ENCODE results near the gene TRHDE.
"Not testable (repeated sequence)": the region's sequence is repeated elsewhere in the genome, so short reads cannot be mapped to it uniquely, and the experiment has no call there.

TRHDE gene

DNA sequence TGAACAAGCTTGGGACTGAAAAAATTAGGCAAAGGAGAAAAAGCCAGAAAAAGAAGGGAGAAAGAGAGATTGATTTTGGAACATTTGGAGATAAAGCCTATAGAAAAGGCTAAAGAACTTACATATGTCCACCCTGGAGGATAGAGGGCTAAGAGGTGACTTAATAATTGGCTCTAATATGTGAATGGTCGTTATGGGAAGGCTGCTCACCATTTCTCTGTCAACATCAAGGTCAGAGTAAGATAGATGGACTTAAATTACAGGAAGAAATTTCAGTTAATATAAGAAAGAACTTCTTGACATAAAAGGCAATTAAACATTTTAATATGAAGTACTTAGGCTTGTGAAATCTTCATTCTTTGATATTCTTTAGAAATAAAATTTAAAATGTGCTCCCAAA is 238.6 kb downstream of the TRHDE start:
- DNase-seq: no peak

DNA sequence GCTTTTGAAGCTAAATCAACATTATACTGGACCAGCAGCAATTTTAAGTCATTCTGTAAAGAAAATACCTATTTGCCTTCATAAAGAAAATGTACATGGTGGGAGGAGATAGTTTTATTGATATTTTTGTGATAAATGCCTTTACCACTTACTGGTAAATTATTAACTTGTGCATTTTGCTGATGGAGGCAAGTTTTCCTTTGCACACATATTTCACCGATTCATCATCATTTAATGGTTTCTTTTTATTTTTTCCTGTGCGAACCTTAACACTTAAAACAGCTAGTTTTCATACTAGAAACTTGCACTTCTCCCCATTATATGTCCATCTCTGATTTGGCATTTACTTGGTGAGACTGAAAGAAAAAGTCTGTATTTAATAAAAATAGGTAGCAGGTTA is 239.3 kb downstream of the TRHDE start:
- DNase-seq: no peak

DNA sequence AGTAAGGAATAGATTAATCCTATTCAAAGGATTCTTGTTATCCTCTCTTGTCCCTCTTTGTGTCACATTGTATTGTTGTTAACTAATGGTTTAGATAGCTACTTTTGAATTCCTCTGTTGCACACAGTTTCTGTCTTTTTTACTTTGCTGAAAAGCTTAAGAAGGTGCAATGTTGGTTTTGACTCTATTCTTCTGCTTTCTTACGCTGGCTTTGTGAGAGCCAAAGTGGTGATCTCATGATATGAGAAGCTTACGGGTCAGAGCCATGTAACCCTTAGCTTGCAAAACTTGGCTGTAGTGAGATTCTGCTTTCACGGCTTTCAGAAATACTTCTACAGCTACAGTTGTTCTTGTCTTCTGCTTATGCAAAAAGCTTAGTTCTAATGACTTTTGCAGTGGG is 239.7 kb downstream of the TRHDE start:
- DNase-seq: no peak

DNA sequence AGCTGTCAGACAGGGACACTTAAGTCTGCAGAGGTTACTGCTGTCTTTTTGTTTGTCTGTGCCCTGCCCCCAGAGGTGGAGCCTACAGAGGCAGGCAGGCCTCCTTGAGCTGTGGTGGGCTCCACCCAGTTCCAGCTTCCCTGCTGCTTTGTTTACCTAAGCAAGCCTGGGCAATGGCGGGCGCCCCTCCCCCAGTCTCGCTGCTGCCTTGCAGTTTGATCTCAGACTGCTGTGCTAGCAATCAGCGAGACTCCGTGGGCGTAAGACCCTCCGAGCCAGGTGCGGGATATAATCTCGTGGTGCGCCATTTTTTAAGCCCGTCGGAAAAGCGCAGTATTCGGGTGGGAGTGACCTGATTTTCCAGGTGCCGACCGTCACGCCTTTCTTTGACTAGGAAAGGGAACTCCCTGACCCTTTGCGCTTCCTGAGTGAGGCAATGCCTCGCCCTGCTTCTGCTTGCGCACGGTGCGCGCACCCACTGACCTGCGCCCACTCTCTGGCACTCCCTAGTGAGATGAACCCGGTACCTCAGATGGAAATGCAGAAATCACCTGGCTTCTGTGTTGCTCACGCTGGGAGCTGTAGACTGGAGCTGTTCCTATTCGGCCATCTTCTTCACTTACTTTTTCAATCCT is 248.0 kb downstream of the TRHDE start:
- not testable (repeated sequence) for DNase-seq

- DNase-seq: no peak
Observed at GRCh38 chr12:72521326-72521725, 249.2 kb downstream of the TRHDE start.

DNA sequence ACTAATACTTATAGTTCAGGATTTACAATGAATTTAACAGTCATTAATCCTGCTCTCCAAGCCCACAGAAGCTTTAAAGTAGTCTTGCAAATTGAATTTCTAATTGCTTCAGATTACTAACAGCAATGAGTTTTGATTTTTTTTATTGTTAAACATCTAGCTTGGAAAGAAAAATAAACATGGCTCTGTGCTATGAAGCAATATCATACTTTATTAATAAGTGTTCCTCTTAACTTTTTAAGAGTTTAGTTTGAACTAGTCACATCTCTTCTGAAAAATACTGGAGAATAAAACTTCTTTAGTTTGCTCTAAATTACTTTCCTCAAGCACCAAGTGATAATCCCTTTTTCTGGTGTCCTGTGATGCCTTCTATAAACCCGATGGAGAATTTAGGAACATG is 250.2 kb downstream of the TRHDE start:
- DNase-seq: no peak

- no peak for DNase-seq
Observed at GRCh38 chr12:72523754-72524153, 251.6 kb downstream of the TRHDE start.

GRCh38 chr12:72535212-72535990 is 263.2 kb downstream of the TRHDE start:
- DNase-seq: no peak

- no peak for DNase-seq
Observed at GRCh38 chr12:72540811-72541210, 268.6 kb downstream of the TRHDE start.

DNA sequence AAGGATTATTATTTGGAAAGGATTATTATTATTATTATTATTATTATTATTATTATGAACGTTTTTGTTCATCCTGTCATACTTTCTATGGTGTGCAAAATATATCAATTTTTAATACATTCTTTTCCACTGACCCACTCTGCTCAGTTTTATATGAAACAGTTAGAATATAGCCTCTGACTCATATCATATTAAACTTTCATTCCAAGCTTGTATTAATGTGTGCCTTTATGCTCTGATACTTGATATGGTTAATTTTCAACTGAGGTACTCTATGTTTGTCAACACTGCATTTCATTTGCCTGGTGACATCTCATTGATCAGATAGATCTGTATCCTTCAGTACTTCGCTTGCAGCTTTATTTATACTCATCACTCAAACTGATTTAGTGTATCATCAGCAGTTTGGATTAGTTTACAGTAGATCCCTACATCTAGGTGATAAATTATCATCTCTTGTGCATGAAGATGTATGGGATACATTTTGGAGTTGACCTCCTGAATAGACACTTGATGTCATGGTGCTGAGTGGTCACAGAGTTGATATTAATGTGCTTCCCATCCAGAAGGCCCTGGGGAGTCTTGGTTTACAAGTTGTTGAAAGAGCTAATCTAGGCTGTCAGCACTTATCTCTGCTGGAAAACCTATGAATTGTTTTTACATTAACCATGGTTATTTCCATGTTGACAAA is 271.8 kb downstream of the TRHDE start:
- no peak for DNase-seq

DNA sequence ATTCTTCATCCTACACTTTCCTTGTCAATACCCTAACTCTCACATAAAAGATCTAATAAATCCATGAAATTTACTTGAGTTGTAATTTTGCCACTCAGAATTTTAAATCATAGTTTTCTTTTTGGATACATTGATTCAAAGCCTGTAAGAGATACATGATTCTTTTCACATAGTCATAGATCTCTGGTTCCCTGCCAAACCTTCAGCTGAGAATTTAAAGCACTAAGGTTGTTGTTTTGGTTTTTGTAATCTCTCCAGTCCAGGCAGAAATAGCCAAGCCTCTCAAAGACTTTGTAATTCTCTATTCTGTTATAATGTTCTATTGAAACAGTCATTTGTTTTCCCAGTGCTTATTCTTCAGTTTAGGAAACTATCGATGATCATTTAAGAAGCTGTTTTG is 273.9 kb downstream of the TRHDE start:
- DNase-seq: no peak

DNA sequence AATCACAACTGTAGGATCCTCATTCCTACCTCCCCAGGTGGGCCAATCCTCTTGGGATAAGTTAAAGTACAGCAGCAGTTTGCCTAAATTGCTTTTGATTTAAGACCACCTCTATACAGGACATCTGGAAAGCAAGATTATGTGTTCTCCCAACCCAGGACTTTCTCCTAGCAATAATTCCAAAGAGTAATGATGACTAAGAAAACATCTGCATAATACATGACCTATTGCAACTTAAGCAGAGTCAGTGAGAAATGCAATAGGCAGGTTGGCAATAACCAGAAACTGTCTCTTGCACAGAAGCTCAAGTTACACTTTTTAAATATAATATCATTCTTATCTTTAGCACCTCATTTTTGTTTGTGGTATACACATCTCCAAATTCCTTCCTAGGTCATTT is 275.4 kb downstream of the TRHDE start:
- no peak for DNase-seq

DNA sequence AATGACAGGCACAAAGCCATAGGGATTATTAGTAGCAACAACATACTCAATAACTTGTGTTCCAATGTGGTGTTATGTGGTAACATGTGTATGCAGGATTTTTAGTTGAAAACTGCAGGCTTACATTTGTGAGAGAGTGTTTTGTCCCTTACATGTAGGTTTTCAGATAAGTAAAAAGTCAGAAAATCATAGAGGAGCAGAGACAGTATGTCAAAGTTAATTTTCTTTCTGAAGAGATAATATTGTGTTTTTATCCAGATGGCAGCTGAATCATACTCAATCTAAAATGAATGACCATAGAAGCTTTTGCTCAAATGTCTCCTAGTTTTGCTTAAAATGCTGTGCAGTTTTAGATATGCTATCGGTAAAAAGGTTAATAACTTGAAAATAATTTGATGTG is 277.0 kb downstream of the TRHDE start:
- DNase-seq: no peak

GRCh38 chr12:72560003-72560769 is 288.0 kb downstream of the TRHDE start:
- DNase-seq: no peak

DNA sequence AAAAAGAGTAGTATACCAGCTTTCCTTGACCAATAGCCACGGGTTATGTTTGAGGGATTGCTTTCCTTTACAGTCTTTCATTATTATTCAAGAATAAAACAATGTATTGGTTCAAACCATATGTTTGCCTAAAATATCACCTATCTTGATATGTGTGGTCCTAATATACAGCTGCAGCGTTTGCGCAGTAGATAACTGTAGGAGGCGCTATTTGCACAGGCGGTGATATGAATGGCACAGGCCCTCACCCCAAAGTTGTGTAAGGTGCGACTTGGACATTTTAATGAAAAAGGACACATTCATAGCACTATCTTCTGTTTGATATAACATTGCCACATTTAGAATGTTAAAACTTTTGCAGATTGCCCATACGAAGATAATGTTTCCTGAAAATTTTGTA is 298.4 kb downstream of the TRHDE start:
- DNase-seq: no peak

DNA sequence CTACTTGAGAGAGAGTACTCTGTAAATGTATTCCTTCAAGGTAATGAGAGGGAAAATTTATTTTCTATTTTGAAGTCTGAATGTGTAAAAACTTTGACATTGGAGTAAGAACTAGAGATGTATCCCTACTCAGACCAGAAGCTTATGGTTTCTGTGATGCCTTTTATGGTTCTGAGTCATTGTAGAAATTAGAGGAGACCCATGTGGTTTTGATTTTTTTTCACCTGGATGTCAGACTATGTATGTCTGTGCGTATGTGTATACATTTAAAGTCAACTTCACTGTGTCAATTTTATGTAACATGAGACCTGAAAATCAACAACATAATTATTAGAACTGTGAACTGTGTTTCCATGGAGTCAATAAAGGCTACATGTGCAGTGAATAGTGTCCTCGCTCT is 302.0 kb downstream of the TRHDE start:
- DNase-seq: no peak

- DNase-seq: no peak
Observed at GRCh38 chr12:72578327-72578726, 306.2 kb downstream of the TRHDE start.

DNA sequence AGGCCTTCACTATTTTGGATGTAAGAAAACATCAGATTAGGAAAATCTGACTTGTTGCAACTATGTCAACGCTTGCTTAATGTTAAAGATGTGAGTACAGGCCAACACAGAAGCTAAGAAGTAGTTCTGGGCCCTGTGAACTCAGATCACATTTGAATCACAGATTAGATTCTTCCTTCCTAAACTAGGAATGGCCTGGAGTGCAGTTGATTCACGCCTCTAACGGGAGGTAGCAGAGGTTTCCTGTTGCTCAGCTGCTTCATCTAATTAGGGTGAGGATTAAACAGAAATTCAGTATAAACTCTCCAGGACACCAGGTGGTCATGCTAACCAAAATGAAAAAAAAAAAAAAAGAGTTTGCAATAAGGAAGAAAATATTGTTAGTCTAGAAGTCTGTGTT is 314.3 kb downstream of the TRHDE start:
- no peak for DNase-seq

- no peak for DNase-seq
Observed at GRCh38 chr12:72602581-72602980, 330.4 kb downstream of the TRHDE start.

- DNase-seq: no peak
Observed at GRCh38 chr12:72605975-72606374, 333.8 kb downstream of the TRHDE start.

GRCh38 chr12:72610342-72610741 is 338.2 kb downstream of the TRHDE start:
- DNase-seq: no peak

DNA sequence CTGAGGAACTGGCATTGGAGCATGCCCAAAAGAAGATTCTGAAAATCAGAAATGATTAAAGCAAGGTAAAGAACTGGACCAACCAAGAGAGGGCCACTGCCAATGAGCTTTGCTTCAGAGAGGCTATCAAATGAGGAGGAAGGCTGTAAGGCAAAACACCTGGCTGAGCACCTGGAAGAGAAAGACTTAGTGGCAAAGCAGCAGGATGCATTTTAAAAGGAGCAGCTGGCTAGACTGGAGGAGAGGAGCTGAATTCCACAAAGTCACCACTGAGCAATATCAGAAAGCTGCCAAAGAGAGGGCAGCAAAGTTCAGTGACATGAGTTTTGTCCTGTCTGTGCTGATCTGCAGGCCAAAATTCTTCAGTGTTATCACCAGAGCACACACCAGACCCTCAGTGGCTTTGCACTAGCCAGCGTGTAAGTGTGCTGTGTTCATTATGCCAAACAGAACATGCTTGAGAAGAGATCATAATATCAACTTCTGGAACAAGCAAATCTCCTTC is 338.7 kb downstream of the TRHDE start:
- DNase-seq: no peak
